Caki2 (cell line): Measurements from ENCODE around the gene CENPH. TPM values are rescaled to one million over a fixed set of nuclear protein-coding genes. Genes with fewer than 3 reads are reported as not detected.
"Not testable (repeated sequence)": the region's sequence is repeated elsewhere in the genome, so short reads cannot be mapped to it uniquely, and the experiment has no call there.

Source experiments
- DNase-seq: peaks from one replicate; pipeline ENCODE4 v3.0.0-alpha.2; 2015; ENCODE audit warnings: low read depth
- in situ Hi-C: cut with HindIII; loops from 2 replicates; pipeline ENCODE4 v1.10.0; 2016; ENCODE audit warnings: low sequenced_read_pairs, low pct_unique_long_range_greater_than_20kb, mixed read lengths
- total RNA-seq: library from RNA; depleted of rRNA; stranded (reverse); fragments of >200 nt; shearing (Covaris generic); gene quantifications from 2 replicates; pipeline ENCODE4 v1.2.3, GENCODE V29; 2014; ENCODE audit warnings: low replicate concordance

Gene CENPH
- total RNA-seq, 1 experiment from 2014 or later, result 58.3 TPM

DNA sequence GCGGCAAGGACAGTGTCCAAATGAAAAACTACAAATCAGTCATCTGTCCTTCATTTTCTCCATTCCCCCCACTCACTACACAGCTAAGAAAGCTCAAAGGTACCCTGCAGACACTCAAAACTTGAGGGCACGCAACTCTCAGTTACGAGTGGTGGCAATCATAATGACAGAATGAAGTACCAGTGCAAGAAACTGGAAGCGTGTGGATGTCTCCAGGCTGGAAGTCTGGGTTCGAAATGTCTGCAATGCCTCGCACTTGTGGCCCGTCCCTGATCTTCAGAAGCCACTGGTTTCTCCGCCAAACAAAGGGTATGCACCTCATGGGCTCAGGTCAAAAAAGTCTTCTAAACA lies 597 bp upstream of the CENPH start:
- in situ Hi-C loops, result no loop called here

DNA sequence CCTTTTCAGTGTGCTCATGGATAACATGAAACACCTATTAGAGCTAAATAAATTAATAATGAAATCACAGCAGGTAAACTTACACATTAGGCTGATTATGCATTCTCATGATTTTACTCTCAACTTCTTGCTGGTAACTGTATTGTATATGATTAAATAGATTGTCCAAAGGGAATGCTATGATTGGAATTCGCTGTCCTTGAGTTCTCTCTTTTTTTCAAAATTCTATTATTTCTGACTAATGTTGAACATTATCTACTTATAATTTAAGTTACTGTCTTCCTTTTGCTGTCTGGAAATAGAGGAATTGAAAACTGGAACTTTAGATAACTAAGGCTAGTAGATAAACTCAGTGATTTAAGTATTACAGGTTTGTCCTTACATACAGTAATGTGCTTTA lies 13.1 kb downstream of the CENPH start:
- in situ Hi-C loops, result no loop called here
- no peak for DNase-seq

More for the DNA sequence above, 597 bp upstream of the CENPH start:
- DNase-seq, result no peak

DNA sequence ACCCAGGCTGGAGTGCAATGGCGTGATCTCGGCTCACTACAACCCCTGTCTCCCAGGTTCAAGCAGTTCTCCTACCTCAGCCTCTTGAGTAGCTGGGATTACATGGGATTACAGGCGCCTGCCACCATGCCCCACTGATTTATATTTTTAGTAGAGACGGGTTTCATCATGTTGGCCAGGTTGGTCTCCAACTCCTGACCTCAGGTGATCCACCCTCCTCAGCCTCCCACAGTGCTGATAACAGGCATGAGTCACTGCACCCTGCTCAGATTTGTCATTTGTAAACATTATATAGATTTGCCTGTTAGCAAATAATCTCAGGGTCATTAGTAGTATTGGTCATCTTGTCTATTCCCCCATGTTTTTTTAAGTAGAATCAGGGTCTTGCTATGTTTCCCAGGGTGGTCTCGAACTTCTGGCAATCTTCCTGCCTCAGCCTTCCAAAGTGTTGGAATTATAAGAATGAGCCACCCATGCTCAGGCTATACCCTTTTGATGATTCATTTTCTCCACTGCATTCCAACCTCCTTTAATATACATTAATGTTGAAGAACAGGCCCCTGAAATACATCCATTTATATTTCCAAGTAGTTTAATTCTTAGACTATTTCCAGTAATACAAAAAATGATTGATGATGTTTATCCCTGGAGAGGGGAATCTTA lies 17.3 kb downstream of the CENPH start:
- DNase-seq, result no peak
- in situ Hi-C loops, result no loop called here

DNA sequence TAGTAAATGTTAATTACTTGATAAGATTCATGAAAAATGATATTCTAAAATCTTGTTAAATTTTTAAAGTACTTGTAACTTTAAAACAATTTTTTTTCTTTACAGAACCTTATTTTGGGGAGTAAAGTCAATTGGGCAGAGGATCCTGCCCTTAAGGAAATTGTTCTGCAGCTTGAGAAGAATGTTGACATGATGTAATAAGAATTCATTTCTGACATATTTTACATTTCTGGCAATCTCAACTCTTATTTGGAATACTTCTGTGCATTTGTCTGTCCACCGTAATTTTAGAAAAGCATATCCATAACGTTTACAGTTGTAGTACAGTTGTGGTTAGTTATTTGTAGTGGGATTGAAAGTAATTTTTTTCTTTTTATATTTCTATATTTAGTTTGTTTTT lies 20.2 kb downstream of the CENPH start:
- DNase-seq, result no peak
- in situ Hi-C loops, result no loop called here

DNA sequence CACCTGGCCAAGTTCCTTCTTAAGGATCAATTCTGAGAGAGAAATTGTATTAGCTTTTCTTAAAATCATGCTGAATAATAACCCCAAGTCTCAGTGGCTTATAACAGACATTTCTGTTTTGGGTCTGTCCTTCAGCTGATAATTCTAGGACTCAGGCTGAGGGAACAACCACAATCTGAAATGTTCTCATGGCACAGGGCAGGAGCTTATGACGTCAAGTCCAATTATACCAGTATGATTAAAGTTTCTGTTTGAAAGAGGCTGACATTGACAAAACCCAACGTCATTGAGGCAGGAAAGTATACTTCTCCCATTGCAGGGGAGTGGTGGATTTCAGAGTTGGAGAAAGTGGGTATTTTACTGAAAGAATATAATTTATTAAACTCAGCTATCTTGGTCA lies 21.8 kb downstream of the CENPH start:
- DNase-seq, result no peak
- in situ Hi-C loops, result no loop called here

DNA sequence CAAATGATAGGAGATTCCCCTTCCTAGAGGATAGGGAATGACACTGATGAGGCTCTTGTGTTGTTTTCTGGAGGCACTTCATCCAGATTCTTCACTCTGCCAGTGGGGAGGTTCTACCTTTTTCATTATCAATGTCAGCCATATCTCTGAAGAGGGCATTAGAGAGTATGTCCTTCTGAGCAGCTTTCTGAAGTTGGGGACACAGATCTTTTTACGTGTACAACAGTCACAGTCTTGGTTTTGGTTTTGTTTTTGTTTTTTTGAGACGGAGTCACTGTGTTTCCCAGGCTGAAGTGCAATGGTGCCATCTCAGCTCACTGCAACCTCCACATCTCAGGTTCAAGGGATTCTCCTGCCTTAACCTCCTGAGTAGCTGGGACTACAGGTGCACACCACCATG lies 22.6 kb downstream of the CENPH start:
- in situ Hi-C loops, result no loop called here

DNA sequence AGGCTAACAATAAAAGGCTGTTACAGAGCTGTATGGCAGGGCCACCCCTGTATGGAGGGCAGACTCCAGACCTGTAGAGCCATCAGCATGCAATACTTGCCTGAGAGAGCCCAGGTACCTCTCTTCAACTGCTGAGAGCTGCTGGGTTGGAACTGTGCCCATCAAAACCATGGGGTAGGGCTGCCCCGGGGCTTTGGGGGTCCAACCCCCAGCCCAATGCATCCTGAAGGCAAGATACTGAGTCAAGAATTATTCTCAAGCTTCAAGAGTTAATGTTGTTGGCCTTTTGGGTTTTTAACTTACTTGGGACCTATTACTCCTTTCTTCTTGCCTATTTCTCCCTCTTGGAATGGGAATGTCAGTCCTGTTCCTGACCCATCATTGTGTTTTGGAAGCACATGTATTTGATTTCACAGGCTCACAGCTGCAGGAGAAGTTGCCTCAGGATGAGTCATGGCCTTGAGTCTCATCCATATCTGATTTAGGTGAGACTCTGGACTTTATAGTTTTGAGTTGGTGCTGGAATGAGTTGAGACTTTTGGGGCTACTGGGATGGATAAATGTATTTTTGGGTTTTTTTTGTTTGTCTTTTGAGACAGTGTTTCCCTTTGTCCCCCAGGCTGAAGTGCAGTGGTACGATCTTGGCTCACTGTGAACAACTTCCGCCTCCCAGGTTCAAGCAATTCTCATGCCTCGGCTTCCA lies 24.3 kb downstream of the CENPH start:
- in situ Hi-C loops, result no loop called here
- no peak for DNase-seq

More for the DNA sequence above, 22.6 kb downstream of the CENPH start:
- DNase-seq, result no peak

DNA sequence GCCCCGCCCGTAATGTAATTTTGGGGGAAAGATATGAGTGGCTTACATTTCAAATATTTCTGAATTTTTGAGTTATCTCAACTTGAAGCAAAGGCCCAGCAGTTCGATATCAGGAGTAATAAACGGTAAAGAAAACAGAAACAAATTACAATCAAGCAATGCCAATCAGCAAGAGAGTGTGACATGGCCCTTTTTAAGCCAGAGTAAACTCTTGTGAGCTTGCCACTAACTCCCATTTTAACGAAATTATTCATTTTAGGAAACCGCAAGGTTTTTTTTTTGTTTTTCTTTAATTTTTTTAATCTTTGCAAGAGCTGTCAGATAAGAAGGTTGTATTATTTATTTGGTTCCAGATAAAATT lies 27.7 kb downstream of the CENPH start:
- in situ Hi-C loops, result no loop called here
- peak; percentile 23 for DNase-seq

DNA sequence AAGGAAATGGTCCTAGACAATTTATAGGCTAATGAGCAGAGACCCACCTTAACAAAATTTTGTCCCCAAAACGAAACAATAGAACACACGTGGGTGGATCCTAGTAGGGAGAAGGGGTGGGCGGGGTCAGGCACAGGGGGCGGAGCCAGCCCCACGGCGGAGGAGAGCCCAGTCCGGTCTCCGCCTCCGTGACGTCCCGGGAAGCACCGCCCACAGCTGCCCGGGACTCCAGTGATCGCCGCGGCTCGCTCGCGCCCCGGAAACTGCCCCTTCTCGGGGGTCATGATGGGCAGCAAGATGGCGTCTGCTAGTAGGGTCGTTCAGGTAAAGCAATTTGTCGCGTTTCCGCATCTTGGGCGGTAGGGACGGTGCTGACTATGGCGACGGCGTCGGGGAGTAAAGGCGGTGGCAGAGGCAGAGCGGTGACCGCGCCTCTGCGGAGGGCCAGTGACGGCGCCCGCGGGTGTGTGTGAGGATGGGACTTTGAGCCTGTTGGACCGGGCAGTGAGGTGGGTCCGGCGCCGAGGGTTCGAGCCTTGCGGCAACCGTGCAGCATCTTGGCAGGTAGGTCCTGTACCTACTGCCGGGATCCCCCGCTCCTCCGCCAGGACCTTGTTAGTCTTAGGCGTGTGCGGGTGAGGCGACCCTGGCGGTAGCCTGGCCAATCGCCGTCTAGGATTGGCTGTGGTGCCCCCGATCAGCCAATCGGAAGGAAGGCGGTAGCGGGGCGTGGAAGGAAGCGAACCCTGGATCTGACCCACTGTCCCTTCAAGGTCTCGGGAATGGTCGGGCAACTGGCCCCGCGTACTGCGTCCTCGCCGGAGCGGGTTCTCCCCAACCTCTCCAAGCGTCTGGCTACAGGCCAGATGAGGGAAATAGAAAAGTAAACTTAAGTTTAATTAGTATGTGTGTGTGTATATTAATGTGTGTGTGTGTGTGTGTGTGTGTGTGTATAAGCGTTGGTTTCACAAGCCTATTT lies 28.5 kb downstream of the CENPH start:
- in situ Hi-C loops, result no loop called here
- peak; percentile 88 for DNase-seq

DNA sequence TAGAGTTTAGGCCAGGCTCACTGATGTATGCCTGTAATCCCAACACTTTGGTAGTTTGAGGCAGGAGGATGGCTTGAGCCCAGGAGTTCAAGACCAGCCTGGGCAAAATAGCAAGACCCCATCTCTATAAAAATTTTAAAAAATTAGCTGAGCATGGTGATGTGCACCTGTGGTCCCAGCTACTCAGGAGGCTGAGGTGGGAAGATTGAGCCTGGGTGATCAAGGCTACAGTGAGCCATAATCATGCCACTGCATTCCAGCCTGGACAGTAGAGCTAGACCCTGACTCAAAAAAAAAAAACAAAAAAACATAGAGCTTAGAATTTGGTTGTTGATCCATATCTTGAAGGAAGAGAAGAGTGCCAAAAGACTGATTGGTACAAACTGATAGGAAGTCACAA lies 30.6 kb downstream of the CENPH start:
- DNase-seq, result no peak
- in situ Hi-C loops, result no loop called here

DNA sequence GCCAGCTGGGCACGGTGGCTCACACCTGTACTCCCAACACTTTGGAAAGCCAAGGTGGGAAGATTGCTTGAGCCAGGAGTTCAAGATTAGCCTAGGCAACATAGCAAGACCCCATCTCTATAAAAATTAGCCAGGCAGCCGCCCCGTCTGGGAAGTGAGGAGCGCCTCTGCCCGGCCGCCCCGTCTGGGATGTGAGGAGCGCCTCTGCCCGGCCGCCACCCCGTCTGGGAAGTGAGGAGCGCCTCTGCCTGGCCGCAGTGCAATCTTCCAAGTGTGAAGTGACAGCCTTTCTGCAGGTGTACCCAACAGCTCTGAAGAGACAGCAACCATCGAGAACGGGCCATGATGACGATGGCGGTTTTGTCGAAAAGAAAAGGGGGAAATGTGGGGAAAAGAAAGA lies 31.0 kb downstream of the CENPH start:
- in situ Hi-C loops, DNase-seq: not testable (repeated sequence)

DNA sequence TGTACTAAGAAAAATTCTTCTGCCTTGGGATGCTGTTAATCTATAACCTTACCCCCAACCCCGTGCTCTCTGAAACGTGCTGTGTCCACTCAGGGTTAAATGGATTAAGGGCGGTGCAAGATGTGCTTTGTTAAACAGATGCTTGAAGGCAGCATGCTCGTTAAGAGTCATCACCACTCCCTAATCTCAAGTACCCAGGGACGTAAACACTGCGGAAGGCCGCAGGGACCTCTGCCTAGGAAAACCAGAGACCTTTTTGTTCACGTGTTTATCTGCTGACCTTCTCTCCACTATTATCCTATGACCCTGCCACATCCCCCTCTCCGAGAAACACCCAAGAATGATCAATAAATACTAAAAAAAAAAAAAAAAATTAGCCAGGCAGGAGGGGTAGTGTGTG lies 31.4 kb downstream of the CENPH start:
- peak; percentile 28 for DNase-seq
- in situ Hi-C loops, result not testable (repeated sequence)

DNA sequence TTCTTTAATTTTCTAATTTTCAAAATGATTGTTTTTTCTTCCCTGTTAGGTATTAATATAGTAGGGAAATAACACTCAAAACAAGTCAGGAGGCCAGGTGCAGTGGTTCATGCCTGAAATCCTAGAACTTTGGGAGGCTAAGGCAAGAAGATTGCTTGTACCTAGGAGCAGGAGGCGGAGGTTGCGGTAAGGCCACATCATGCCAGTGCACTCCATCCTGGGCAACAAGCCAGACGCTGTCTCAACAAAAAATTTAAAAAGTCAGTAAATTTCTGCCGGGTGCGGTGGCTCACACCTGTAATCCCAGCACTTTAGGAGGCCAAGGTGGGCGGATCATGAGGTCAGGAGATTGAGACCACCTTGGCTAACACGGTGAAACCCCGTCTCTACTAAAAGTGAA lies 35.1 kb downstream of the CENPH start:
- in situ Hi-C loops, result no loop called here
- no peak for DNase-seq

DNA sequence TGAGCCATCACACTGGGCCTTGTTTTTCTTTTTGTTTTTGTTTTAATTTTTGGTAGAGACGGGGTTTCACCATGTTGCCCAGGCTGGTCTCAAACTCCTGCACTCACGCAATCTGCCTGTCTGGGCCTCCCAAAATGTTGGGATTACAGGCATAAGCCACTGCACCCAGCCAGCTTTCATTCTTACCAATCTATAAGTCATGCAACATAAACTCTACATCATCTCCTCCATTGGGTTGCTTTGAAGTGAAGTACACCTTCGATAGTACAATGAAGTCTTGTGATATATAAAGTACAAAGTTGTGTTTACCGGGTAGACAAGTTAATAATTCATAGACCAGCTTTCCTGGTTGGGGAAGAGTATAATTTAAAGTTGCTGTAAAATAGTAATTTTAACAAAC lies 36.5 kb downstream of the CENPH start:
- DNase-seq, result no peak
- in situ Hi-C loops, result no loop called here

DNA sequence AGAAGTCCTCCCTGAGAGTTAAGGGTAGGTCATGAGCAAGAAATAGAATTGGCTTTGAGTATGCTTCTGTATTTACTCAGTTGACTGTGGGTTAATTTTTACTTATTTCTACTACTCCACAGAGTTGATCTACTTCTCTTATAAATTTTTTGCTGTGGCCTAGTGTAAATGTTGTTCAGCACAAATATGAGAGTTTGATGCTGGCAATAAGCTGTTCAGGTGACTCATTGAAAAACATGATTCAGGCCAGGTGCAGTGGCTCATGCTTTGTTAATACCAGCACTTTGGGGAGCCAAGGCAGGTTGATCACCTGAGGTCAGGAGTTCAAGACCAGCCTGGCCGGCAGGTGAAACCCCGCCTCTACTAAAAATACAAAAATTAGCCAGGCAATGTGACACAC lies 40.8 kb downstream of the CENPH start:
- in situ Hi-C loops, result no loop called here

DNA sequence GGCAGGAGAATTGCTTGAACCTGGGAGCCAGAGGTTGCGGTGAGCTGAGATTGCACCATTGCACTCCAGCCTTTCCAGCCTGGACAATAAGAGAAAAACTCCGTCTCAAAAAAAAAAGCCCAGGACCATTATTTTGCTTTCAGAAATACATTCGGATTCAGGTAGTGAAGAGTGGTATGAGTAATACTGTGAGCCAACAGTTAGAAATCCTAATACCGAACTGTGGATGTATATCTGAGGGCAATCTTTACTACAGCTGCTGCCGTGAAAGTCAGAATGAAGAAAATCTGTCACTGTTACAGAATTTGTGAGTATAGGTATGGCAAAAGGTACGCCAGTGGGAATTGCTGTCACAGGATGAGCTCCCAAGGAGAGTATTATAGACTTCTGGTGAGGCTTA lies 41.9 kb downstream of the CENPH start:
- no peak for DNase-seq
- in situ Hi-C loops, result no loop called here

More for the DNA sequence above, 40.8 kb downstream of the CENPH start:
- DNase-seq, result no peak

DNA sequence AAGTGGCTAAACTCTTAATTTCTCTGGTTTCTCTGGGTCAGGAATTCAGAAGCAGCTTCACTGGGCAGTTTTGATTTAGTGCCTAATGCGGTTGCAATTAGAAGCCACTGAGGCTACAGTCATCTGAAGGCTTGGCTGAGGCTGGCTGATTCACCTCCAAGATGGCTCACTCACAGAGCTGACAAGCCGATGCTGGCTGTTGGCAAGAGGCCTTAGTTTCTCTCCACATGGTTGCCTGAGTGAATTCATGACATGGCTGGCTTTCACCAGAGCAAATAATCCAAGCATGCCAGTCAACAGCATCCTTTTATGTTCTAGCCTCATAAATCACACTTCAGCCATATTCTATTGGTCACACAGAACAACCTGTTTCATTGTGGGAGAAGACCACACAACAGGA lies 42.5 kb downstream of the CENPH start:
- DNase-seq, result peak; percentile 66

DNA sequence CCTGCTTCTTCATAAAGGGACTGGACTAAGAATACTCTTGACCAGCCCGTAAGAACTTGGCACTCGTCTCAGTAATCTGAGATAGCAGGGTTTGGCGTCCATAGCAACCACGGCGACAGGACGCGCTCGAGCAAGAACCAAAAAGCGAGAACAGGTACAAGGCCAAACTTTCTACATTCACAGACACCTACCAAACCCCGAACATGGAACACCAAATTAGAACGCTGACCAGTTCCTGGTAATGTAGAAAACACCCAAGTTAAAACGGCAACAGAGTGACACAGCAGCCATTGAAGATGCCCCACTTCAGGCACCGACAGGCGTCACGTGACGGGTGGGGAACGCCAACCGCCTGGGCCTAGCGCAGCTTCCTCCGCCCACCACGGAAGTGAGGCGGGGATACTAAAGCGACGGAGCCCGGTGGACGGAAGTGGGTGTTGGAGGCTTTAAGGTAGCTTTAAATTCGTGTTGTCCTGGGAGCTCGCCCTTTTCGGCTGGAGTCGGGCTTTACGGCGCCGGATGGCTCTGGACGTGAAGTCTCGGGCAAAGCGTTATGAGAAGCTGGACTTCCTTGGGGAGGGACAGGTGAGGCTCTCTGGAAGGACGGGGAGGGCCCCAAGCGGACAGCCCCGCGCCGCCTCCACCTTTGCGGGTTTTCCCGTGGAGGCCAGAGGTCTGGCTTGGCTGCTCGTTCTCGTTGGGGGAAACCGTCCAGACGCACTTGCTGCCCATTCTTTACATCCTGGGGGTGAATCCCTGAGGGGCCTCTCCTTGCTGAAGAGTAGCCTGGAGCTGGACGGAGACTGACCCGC lies 45.3 kb downstream of the CENPH start, which contains the start of gene CDK7:
Gene CDK7, plus strand, starts transcription at position 430 of the 812 bp plus-strand sequence. Its CDS starts 90 bp downstream, at position 520.
- DNase-seq, result peak; percentile 89

More for the DNA sequence above, 42.5 kb downstream of the CENPH start:
- in situ Hi-C loops, result no loop called here

More for the DNA sequence above, 45.3 kb downstream of the CENPH start, which contains the start of gene CDK7:
- in situ Hi-C loops, result no loop called here
